Stomach smooth muscle (tissue), 2 donors: ENCODE data around the gene RPL26.
A peak's percentile ranks its signal among the peaks of the same experiment; 100 is the strongest.
"Not testable (repeated sequence)": the region's sequence is repeated elsewhere in the genome, so short reads cannot be mapped to it uniquely, and the experiment has no call there.

Experiments
- H3K27ac ChIP-seq: one replicate; pipeline ENCODE4 v1.7.0; 2013; ENCODE audit warnings: mild to moderate bottlenecking, low read length, inconsistent platforms
- H3K27me3 ChIP-seq, 2 donors: one replicate each; pipeline ENCODE4 v1.7.0; 2013; ENCODE audit warnings: low read length in 2 of 2; ENCODE audit not compliant: insufficient read depth in 2 of 2, control insufficient read depth in 1 of 2
- H3K36me3 ChIP-seq, 2 donors: one replicate each; pipeline ENCODE4 v1.7.0; 2013; ENCODE audit warnings: low read length in 2 of 2; ENCODE audit not compliant: control insufficient read depth in 2 of 2, insufficient read depth in 2 of 2
- H3K4me1 ChIP-seq: one replicate; pipeline ENCODE4 v1.7.0; 2013; ENCODE audit warnings: low read length; ENCODE audit not compliant: control insufficient read depth, insufficient read depth
- H3K4me3 ChIP-seq, 2 donors: one replicate each; pipeline ENCODE4 v1.7.0; 2013; ENCODE audit warnings: low read length in 2 of 2
- H3K9ac ChIP-seq, 2 donors: one replicate each; pipeline ENCODE4 v1.7.0; 2013; ENCODE audit warnings: low read length in 2 of 2, mild to moderate bottlenecking in 1 of 2
- H3K9me3 ChIP-seq, 2 donors: one replicate each; pipeline ENCODE4 v1.7.0; 2013; ENCODE audit warnings: low read length in 2 of 2; ENCODE audit not compliant: control insufficient read depth in 2 of 2
- donor health status: healthy.
- donor health status: Pancreatic carcinoma.

Gene RPL26

DNA sequence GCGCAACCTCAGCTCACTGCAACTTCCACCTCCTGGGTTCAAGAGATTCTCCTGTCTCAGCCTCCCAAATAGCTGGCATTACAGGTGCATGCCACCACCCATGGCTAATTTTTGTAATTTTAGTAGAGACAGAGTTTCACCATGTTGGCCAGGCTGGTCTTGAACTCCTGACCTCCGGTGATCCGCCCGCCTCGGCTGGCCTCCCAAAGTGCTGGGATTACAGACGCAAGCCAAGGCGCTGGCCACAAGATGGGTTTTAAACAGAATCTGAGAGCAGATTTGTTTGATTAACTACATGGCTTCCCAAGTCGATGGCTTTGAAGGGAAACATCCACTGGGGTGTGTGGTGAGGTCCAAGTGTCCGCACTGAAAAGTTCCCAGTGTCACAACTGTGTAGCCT, 11.5 kb upstream of the RPL26 start:
- not testable (repeated sequence) for H3K4me1 ChIP-seq, H3K9me3 ChIP-seq, H3K9ac ChIP-seq, H3K36me3 ChIP-seq, H3K27ac ChIP-seq, H3K4me3 ChIP-seq
- H3K27me3 ChIP-seq, result peaks cover 27 to 31% of the 10 kb centered on the region in 2 donors

GRCh38 chr17:8393470-8394231, 10.7 kb upstream of the RPL26 start:
- no peaks in the 10 kb centered on the region for H3K4me1 ChIP-seq

DNA sequence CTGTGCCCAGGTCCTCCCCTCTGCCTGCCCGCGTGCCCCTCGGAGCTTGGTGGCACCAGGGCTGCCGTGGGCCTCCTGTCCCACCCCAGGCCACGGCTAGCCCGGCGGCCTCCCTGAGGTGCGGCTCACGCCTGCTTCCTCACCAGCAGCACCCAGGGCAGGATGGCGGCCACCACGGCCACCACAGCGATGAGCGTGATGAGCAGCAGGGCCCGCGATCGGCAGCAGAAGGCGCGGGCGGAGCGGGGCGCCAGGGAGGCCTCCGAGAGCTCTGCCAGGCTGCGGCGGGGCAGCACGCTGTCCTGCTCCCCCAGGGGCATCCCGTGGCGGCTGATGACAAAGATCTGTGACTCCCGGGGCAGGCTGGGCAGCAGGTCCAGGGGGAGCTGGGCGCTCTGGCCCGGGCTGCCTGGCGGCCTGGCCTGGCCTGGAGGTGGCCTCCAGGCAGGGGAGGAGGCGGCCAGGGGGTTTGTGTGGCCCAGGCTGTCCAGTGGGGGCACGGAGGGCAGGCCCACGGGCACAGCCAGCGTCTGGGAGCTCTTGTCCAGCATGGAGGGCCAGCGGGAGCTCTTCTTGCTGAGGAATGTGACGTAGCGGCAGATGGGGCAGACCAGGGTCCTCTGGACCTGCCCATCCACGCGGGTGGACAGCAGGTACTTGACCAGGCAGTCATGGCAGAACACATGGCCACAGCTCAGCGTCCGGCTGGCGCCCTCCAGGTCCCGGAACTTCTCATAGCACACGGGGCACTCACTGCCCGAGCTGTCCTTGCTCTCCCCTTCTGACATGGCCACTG, 9.9 kb upstream of the RPL26 start:
- H3K9ac ChIP-seq, result no peak overlapping the region
- H3K27ac ChIP-seq, result no peak overlapping the region
- H3K4me3 ChIP-seq, result no peak overlapping the region
- no peaks in the 10 kb centered on the region for H3K4me1 ChIP-seq
- H3K27me3 ChIP-seq, result peaks cover 23 to 25% of the 10 kb centered on the region in 2 donors
- no peaks in the 10 kb centered on the region for H3K9me3 ChIP-seq
- H3K36me3 ChIP-seq, result no peaks in the 10 kb centered on the region

More at GRCh38 chr17:8393470-8394231, 10.7 kb upstream of the RPL26 start:
- no peaks in the 10 kb centered on the region for H3K36me3 ChIP-seq
- H3K9me3 ChIP-seq, result no peaks in the 10 kb centered on the region
- no peak overlapping the region for H3K4me3 ChIP-seq
- no peak overlapping the region for H3K27ac ChIP-seq
- H3K27me3 ChIP-seq, result peaks cover 27 to 28% of the 10 kb centered on the region in 2 donors
- H3K9ac ChIP-seq, result no peak overlapping the region

DNA sequence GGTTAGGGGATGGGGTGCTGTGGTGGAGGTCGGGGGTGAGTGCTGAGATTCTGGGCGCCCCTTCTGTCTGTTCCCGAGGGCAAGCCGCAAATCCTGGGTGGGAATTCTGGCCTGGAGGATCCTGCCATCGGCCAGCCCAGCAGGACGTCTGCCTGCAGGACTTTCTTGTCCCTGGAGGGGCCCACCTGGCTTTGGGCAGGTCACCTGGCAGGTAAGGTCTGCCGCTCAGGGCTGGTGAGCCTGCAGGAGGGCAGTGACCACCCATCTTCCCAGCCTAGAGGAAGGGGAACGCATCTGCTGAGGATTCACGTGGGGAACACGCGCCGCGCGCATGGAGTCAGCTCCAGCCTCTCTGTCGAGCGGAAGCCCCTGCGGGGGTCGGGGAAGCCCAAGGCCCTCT, 9.3 kb upstream of the RPL26 start:
- Histone ChIP-seq H3K27me3 (peaks cover 17 to 19% of the 10 kb centered on the region in 2 donors), H3K4me3 (no peak overlapping the region), H3K9ac (no peak overlapping the region), H3K9me3 (no peaks in the 10 kb centered on the region), H3K4me1 (no peaks in the 10 kb centered on the region), H3K36me3 (no peaks in the 10 kb centered on the region), H3K27ac (no peak overlapping the region)

- Histone ChIP-seq H3K27me3 (peaks cover 14 to 17% of the 10 kb centered on the region in 2 donors), H3K9me3 (no peaks in the 10 kb centered on the region), H3K27ac (no peak overlapping the region), H3K36me3 (no peaks in the 10 kb centered on the region), H3K9ac (no peak overlapping the region), H3K4me1 (no peaks in the 10 kb centered on the region), H3K4me3 (no peak overlapping the region)
Measured at GRCh38 chr17:8391711-8392110, 8.7 kb upstream of the RPL26 start.

GRCh38 chr17:8387914-8388651, 5.1 kb upstream of the RPL26 start:
- Histone ChIP-seq H3K27me3 (peaks cover 1 to 2% of the 10 kb centered on the region in 2 donors), H3K4me3 (no peak overlapping the region), H3K9ac (no peak overlapping the region), H3K9me3 (no peaks in the 10 kb centered on the region), H3K27ac (no peak overlapping the region), H3K36me3 (no peaks in the 10 kb centered on the region), H3K4me1 (peaks cover 11% of the 10 kb centered on the region)

DNA sequence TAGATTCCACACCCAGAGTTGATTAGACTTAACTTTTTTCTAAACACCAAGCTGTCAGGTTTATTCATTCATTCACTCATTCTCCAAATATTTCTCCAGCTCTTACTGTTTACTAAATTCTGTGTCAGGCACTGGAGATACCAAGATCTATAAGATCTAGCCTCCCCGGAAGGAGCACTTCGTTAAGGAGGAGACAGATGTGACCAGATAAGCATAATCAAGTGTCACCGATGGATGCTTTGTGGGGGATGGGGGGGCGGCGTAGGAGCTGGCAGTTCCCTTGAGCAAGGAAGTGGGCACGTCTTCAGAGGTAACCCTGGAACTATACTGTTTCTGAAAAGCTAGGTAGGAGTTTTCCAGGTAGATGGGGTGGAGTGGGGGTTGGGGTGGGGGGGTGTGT, 3.8 kb upstream of the RPL26 start:
- Histone ChIP-seq H3K27me3 (no peaks in the 10 kb centered on the region), H3K9ac (no peak overlapping the region), H3K4me3 (no peak overlapping the region), H3K4me1 (peaks cover 15% of the 10 kb centered on the region), H3K9me3 (no peaks in the 10 kb centered on the region), H3K36me3 (no peaks in the 10 kb centered on the region), H3K27ac (no peak overlapping the region)

DNA sequence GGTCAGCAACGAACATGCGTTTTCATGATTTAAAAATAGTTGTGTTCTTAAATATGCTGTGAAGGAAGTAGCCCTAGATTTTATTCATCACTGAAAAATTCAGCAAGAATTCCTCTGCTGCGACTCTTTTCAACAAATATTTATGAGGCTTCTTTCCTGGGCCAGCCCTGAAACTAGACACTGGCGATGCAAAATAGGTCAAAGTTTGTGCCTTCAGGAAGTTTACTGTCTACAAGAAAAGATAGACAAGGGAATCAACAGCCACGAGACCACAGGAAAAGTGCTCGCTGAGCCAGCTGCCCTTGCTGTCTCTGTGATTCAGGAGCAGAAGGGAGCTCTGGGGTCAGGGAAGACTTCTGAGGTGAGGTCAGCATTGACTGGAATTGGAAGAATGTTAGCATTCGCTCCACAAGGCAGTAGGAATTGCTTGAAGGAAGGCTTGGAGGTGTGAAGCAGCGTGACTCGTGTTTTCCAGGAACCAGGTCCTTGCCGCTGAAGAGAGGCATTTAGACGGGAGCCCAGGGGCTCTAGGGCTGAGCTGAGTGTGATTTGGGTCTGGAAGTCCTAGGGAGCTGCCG, 1.9 kb upstream of the RPL26 start:
- no peaks in the 10 kb centered on the region for H3K27me3 ChIP-seq
- no peak overlapping the region for H3K4me3 ChIP-seq
- peaks cover 9 to 15% of the 10 kb centered on the region in 2 donors for H3K36me3 ChIP-seq
- no peaks in the 10 kb centered on the region for H3K9me3 ChIP-seq
- H3K27ac ChIP-seq, result no peak overlapping the region
- H3K4me1 ChIP-seq, result peaks cover 29% of the 10 kb centered on the region
- no peak overlapping the region for H3K9ac ChIP-seq

- peak overlapping the region; percentile 84 to 93 for H3K9ac ChIP-seq
- H3K27ac ChIP-seq, result no peak overlapping the region
- no peaks in the 10 kb centered on the region for H3K9me3 ChIP-seq
- H3K36me3 ChIP-seq, result peaks cover 25 to 29% of the 10 kb centered on the region in 2 donors
- H3K4me3 ChIP-seq, result peak overlapping the region; percentile 93 to 99
- peaks cover 29% of the 10 kb centered on the region for H3K4me1 ChIP-seq
- no peaks in the 10 kb centered on the region for H3K27me3 ChIP-seq
Measured at GRCh38 chr17:8382880-8383142, 182 bp downstream of the RPL26 start.

- peak overlapping the region; percentile 84 to 93 for H3K9ac ChIP-seq
- H3K36me3 ChIP-seq, result peaks cover 25 to 32% of the 10 kb centered on the region in 2 donors
- H3K27ac ChIP-seq, result no peak overlapping the region
- H3K9me3 ChIP-seq, result no peaks in the 10 kb centered on the region
- peaks cover 29% of the 10 kb centered on the region for H3K4me1 ChIP-seq
- H3K4me3 ChIP-seq, result peak overlapping the region; percentile 93 to 99
- no peaks in the 10 kb centered on the region for H3K27me3 ChIP-seq
Measured at GRCh38 chr17:8382052-8382879, 727 bp downstream of the RPL26 start.
